H9 (cell line): ENCODE data around the gene FAM163B. TPM values are rescaled to one million over a fixed set of nuclear protein-coding genes. Genes with fewer than 3 reads are reported as not detected.

Experiments
- DNase-seq: peaks from one replicate; pipeline ENCODE4 v3.0.0-alpha.2; 2017
- H2AFZ ChIP-seq: one replicate; pipeline ENCODE4 v1.6.1; 2013; ENCODE audit warnings: mild to moderate bottlenecking, low read length, control low read depth, moderate library complexity
- H2AK5ac ChIP-seq: 2 replicates; pipeline ENCODE4 v1.6.1; 2013; ENCODE audit warnings: low read length, control low read depth, mixed read lengths; ENCODE audit not compliant: insufficient read length
- H2BK120ac ChIP-seq: one replicate; pipeline ENCODE4 v1.6.1; 2013; ENCODE audit warnings: low read depth, mild to moderate bottlenecking, low read length, control low read depth, inconsistent platforms; ENCODE audit not compliant: poor library complexity, severe bottlenecking
- H2BK12ac ChIP-seq: 2 replicates; pipeline ENCODE4 v1.6.1; 2013; ENCODE audit warnings: low read length, control low read depth, mixed read lengths, low read depth; ENCODE audit not compliant: insufficient read length
- H2BK15ac ChIP-seq: 2 replicates; pipeline ENCODE4 v1.6.1; 2013; ENCODE audit warnings: low read depth, low read length, control low read depth
- H2BK20ac ChIP-seq: one replicate; pipeline ENCODE4 v1.6.1; 2013; ENCODE audit warnings: low read depth, mild to moderate bottlenecking, low read length, control low read depth, inconsistent platforms; ENCODE audit not compliant: poor library complexity, severe bottlenecking
- H2BK5ac ChIP-seq: 2 replicates; pipeline ENCODE4 v1.6.1; 2013; ENCODE audit warnings: low read length, control low read depth, mixed read lengths; ENCODE audit not compliant: insufficient read length
- H3K14ac ChIP-seq: 2 replicates; pipeline ENCODE4 v1.6.1; 2013; ENCODE audit warnings: low read length, control low read depth; ENCODE audit not compliant: insufficient read depth
- H3K18ac ChIP-seq: 2 replicates; pipeline ENCODE4 v1.6.1; 2013; ENCODE audit warnings: low read depth, mild to moderate bottlenecking, mixed read lengths, low read length, control low read depth; ENCODE audit not compliant: insufficient read length
- H3K23ac ChIP-seq: 2 replicates; pipeline ENCODE4 v1.6.1; 2013; ENCODE audit warnings: low read length, control low read depth, mixed read lengths, low read depth; ENCODE audit not compliant: insufficient read length
- H3K23me2 ChIP-seq: 2 replicates; pipeline ENCODE4 v1.6.1; 2013; ENCODE audit warnings: low read depth, mild to moderate bottlenecking, mixed read lengths, low read length, control low read depth; ENCODE audit not compliant: insufficient read length, poor library complexity, severe bottlenecking
- H3K27ac ChIP-seq: 2 replicates; pipeline ENCODE4 v1.5.1; 2013; ENCODE audit warnings: low read length, control low read depth, mixed read lengths, low read depth; ENCODE audit not compliant: insufficient read length
- H3K27me3 ChIP-seq: 2 replicates; pipeline ENCODE4 v1.6.1; 2013; ENCODE audit warnings: low read length, control low read depth, inconsistent platforms; ENCODE audit not compliant: insufficient read depth
- H3K4ac ChIP-seq: 2 replicates; pipeline ENCODE4 v1.6.1; 2013; ENCODE audit warnings: low read depth, mild to moderate bottlenecking, control low read depth, inconsistent platforms, low read length, moderate library complexity
- H3K4me1 ChIP-seq: 2 replicates; pipeline ENCODE4 v1.6.1; 2013; ENCODE audit warnings: low read length, control low read depth, inconsistent platforms; ENCODE audit not compliant: insufficient read depth
- H3K4me2 ChIP-seq: 2 replicates; pipeline ENCODE4 v1.6.1; 2013; ENCODE audit warnings: low read length, control low read depth, mixed read lengths; ENCODE audit not compliant: insufficient read length, insufficient read depth
- H3K56ac ChIP-seq: 2 replicates; pipeline ENCODE4 v1.6.1; 2013; ENCODE audit warnings: low read depth, mild to moderate bottlenecking, mixed read lengths, low read length, control low read depth; ENCODE audit not compliant: insufficient read length
- H3K79me1 ChIP-seq: 2 replicates; pipeline ENCODE4 v1.6.1; 2013; ENCODE audit warnings: low read depth, mild to moderate bottlenecking, moderate library complexity, low read length, control low read depth, inconsistent platforms; ENCODE audit not compliant: insufficient read depth, poor library complexity, severe bottlenecking
- H3K79me2 ChIP-seq: 2 replicates; pipeline ENCODE4 v1.6.1; 2013; ENCODE audit warnings: low read length, control low read depth, inconsistent platforms; ENCODE audit not compliant: insufficient read depth
- H3K9ac ChIP-seq: 2 replicates; pipeline ENCODE4 v1.6.1; 2013; ENCODE audit warnings: low read length, control low read depth, mixed read lengths; ENCODE audit not compliant: insufficient read length; ENCODE audit errors: extremely low read depth
- H3K9me3 ChIP-seq: one replicate; pipeline ENCODE4 v1.6.1; 2013; ENCODE audit warnings: low read depth, low read length, inconsistent platforms; ENCODE audit not compliant: control insufficient read depth
- H3T11ph ChIP-seq: one replicate; pipeline ENCODE4 v1.6.1; 2013; ENCODE audit warnings: mild to moderate bottlenecking, low read length, control low read depth, inconsistent platforms
- H4K20me1 ChIP-seq: one replicate; pipeline ENCODE4 v1.6.1; 2013; ENCODE audit not compliant: control insufficient read depth, insufficient read length, insufficient read depth
- H4K5ac ChIP-seq: 2 replicates; pipeline ENCODE4 v1.6.1; 2013; ENCODE audit warnings: low read depth, mild to moderate bottlenecking, mixed read lengths, low read length, control low read depth; ENCODE audit not compliant: insufficient read length
- H4K8ac ChIP-seq: replicated peaks from 2 replicates; pipeline ENCODE4 v1.6.1; 2013; ENCODE audit warnings: low read length, control low read depth, mixed read lengths, low read depth; ENCODE audit not compliant: insufficient read length
- H4K91ac ChIP-seq: 2 replicates; pipeline ENCODE4 v1.6.1; 2013; ENCODE audit warnings: low read depth, mild to moderate bottlenecking, moderate library complexity, mixed read lengths, low read length, control low read depth; ENCODE audit not compliant: insufficient read length
- H3K27ac Mint-ChIP-seq, 3 experiments: 2 replicates in 2 of 3; 3 replicates in 1 of 3; pipeline ENCODE4 v1.8.0; 2020 to 2021; ENCODE audit warnings: mixed read lengths in 3 of 3, mild to moderate bottlenecking in 1 of 3, moderate library complexity in 1 of 3
- H3K27me3 Mint-ChIP-seq: 2 replicates; pipeline ENCODE4 v1.8.0; 2021; ENCODE audit warnings: low read depth, mild to moderate bottlenecking, moderate library complexity, mixed read lengths
- H3K36me3 Mint-ChIP-seq, 3 experiments: 2 replicates in 2 of 3; 3 replicates in 1 of 3; pipeline ENCODE4 v1.8.0; 2020 to 2021; ENCODE audit warnings: low read depth in 3 of 3, mixed read lengths in 3 of 3; ENCODE audit not compliant: insufficient read depth in 1 of 3
- H3K4me1 Mint-ChIP-seq, 2 experiments: 2 replicates each; pipeline ENCODE4 v1.8.0; 2020; ENCODE audit warnings: mixed read lengths in 2 of 2
- H3K4me3 Mint-ChIP-seq, 2 experiments: 2 replicates in 1 of 2; 3 replicates in 1 of 2; pipeline ENCODE4 v1.8.0; 2020 to 2021; ENCODE audit warnings: mild to moderate bottlenecking in 2 of 2, mixed read lengths in 2 of 2, moderate library complexity in 1 of 2
- H3K9me3 Mint-ChIP-seq, 2 experiments: 2 replicates in 1 of 2; 3 replicates in 1 of 2; pipeline ENCODE4 v1.8.0; 2020; ENCODE audit warnings: mild to moderate bottlenecking in 2 of 2, mixed read lengths in 2 of 2, moderate library complexity in 1 of 2
- WGBS: extraction: QIAGEN DNeasy Blood & Tissue Kit; methylation state at CpG from one replicate; pipeline ENCODE4 v1.1.7; 2013; ENCODE audit warnings: missing lambda C conversion rate, low lambda C conversion rate, mixed read lengths; ENCODE audit not compliant: insufficient read length; ENCODE audit errors: extremely low coverage; 5-methylcytosine and 5-hydroxymethylcytosine counted together
- total RNA-seq: library from RNA; stranded (reverse); gene quantifications from 2 replicates; pipeline ENCODE4 v1.2.1, GENCODE V29; 2021
- TF ChIP-seq, protein P1 (sequence below): fragments of 200-600 bp; sonication (generic); conservative IDR thresholded peaks from 3 replicates; pipeline ENCODE4 v1.8.0; 2021; ENCODE audit warnings: antibody characterized with exemption, mild to moderate bottlenecking

FAM163B gene
- total RNA-seq, 1 experiment from 2014 or later, result 0.39 TPM

DNA sequence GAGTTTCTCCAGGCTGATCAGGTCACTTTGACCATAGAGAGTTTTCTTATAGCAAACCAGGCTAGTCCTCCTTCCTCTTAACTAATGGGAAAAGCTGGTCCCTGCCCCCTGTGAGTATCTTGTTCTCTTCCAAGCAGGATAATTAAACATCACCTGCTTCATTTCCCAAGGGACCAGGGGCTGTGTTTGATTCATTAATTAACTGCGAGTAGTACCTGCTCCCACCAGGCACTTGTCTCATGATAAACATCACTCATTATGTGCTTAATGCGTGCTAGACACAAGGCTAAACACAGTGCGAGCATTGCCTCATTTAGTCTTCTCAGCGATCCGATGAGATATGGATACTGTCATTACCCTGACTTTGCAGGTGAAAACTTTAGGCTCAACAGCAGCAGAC, 1.7 kb upstream of the FAM163B start:
- H3K79me1 ChIP-seq, result no peaks in the 10 kb centered on the region
- Mint-ChIP-seq H3K4me3 (no peak overlapping the region), H3K4me1 (peaks cover 6 to 22% of the 10 kb centered on the region in 2 experiments), H3K9me3 (no peaks in the 10 kb centered on the region; a peak in 1 of 5 replicates), H3K27ac (no peak overlapping the region), H3K36me3 (no peaks in the 10 kb centered on the region), H3K27me3 (peaks cover 91% of the 10 kb centered on the region)
- no peak overlapping the region for H3K9ac ChIP-seq
- no peak overlapping the region for H3K23ac ChIP-seq
- H2BK5ac ChIP-seq, result no peak overlapping the region
- peaks cover 8% of the 10 kb centered on the region; the same call in 1 of the 2 replicates for H3K27me3 ChIP-seq
- H3K4me1 ChIP-seq, result no peaks in the 10 kb centered on the region
- H2BK20ac ChIP-seq, result no peak overlapping the region
- no peak overlapping the region for H3K4me2 ChIP-seq
- H3K14ac ChIP-seq, result no peak overlapping the region
- H4K20me1 ChIP-seq, result no peaks in the 10 kb centered on the region
- H3K79me2 ChIP-seq, result no peaks in the 10 kb centered on the region
- no peak overlapping the region for H2BK12ac ChIP-seq
- H2AK5ac ChIP-seq, result no peak overlapping the region
- no peak overlapping the region for H3K18ac ChIP-seq
- H4K8ac ChIP-seq, result no peak overlapping the region
- H4K91ac ChIP-seq, result no peak overlapping the region
- no peak overlapping the region for H3K27ac ChIP-seq
- H3K56ac ChIP-seq, result no peak overlapping the region
- H3K4ac ChIP-seq, result no peak overlapping the region
- H2AFZ ChIP-seq, result no peak overlapping the region
- no peaks in the 10 kb centered on the region for H3K9me3 ChIP-seq
- H3T11ph ChIP-seq, result no peak overlapping the region
- no peak overlapping the region for H2BK120ac ChIP-seq
- no CpG with 5 or more reads among the region's 5 CpGs for WGBS
- no peak for DNase-seq
- peaks cover 3% of the 10 kb centered on the region for H3K23me2 ChIP-seq
- H4K5ac ChIP-seq, result no peak overlapping the region
- no peak overlapping the region for H2BK15ac ChIP-seq
- TF ChIP-seq, protein P1, sequence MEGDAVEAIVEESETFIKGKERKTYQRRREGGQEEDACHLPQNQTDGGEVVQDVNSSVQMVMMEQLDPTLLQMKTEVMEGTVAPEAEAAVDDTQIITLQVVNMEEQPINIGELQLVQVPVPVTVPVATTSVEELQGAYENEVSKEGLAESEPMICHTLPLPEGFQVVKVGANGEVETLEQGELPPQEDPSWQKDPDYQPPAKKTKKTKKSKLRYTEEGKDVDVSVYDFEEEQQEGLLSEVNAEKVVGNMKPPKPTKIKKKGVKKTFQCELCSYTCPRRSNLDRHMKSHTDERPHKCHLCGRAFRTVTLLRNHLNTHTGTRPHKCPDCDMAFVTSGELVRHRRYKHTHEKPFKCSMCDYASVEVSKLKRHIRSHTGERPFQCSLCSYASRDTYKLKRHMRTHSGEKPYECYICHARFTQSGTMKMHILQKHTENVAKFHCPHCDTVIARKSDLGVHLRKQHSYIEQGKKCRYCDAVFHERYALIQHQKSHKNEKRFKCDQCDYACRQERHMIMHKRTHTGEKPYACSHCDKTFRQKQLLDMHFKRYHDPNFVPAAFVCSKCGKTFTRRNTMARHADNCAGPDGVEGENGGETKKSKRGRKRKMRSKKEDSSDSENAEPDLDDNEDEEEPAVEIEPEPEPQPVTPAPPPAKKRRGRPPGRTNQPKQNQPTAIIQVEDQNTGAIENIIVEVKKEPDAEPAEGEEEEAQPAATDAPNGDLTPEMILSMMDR, result no peak
